A549 (cell line): ENCODE results near the gene CCDC116.

ENCODE experiments used
- BHLHE40 ChIP-seq: IDR thresholded peaks from 2 replicates; pipeline ENCODE4 v1.6.1; 2012; ENCODE audit warnings: low read depth, low read length, inconsistent platforms
- CHD2 ChIP-seq: fragments of 150-350 bp; IDR thresholded peaks from 2 replicates; pipeline ENCODE4 v1.6.1; 2014; ENCODE audit warnings: low read length; ENCODE audit not compliant: partially characterized antibody
- CHD4 ChIP-seq: fragments of 200-600 bp; sonication (generic); IDR thresholded peaks from 2 replicates; pipeline ENCODE4 v1.6.1; 2016; ENCODE audit warnings: antibody characterized with exemption, mild to moderate bottlenecking, borderline replicate concordance
- EHF ChIP-seq: fragments of 250-450 bp; sonication (Bioruptor Pico); IDR thresholded peaks from 2 replicates; pipeline ENCODE4 v1.5.0; 2020; ENCODE audit warnings: mild to moderate bottlenecking
- EP300 ChIP-seq, 2 experiments: fragments of >200 bp; sonication (Bioruptor Twin); formaldehyde crosslinking; IDR thresholded peaks; 2 replicates in 1 of 2; 3 replicates in 1 of 2; pipeline ENCODE4 v1.6.1; 2016 to 2017
- JUNB ChIP-seq: fragments of >200 bp; sonication (Bioruptor Twin); formaldehyde crosslinking; IDR thresholded peaks from 2 replicates; pipeline ENCODE4 v1.6.1; 2016
- POLR2A ChIP-seq: IDR thresholded peaks from 2 replicates; pipeline ENCODE4 v1.6.1; 2012; ENCODE audit warnings: mild to moderate bottlenecking, low read length
- POLR2AphosphoS2 ChIP-seq: conservative IDR thresholded peaks from 2 replicates; pipeline ENCODE4 v1.6.1; 2012; ENCODE audit warnings: low read length, improper control_type of control experiment, inconsistent platforms
- RAD21 ChIP-seq, 2 experiments: fragments of >200 bp in 1 of 2; sonication (Bioruptor Twin) in 1 of 2; formaldehyde crosslinking in 1 of 2; IDR thresholded peaks in 1 of 2; conservative IDR thresholded peaks in 1 of 2; 2 replicates in 1 of 2; 3 replicates in 1 of 2; pipeline ENCODE4 v1.6.1; 2012 to 2018; ENCODE audit warnings: inconsistent platforms in 1 of 2
- RCOR1 ChIP-seq: fragments of 150-350 bp; IDR thresholded peaks from 2 replicates; pipeline ENCODE4 v1.6.1; 2014; ENCODE audit warnings: antibody characterized with exemption, low read length, low read depth
- RFX5 ChIP-seq: fragments of 450-650 bp; IDR thresholded peaks from 2 replicates; pipeline ENCODE4 v1.7.1; 2014; ENCODE audit warnings: antibody characterized with exemption, mild to moderate bottlenecking, moderate library complexity
- USF2 ChIP-seq: fragments of 450-650 bp; IDR thresholded peaks from 2 replicates; pipeline ENCODE4 v1.6.1; 2014; ENCODE audit warnings: antibody characterized with exemption
- TF ChIP-seq, protein P1 (sequence below): fragments of >200 bp; sonication (Bioruptor Twin); formaldehyde crosslinking; IDR thresholded peaks from 3 replicates; pipeline ENCODE4 v1.5.1; 2016
- TF ChIP-seq, protein P2 (sequence below): IDR thresholded peaks from 2 replicates; pipeline ENCODE4 v1.6.1; 2012

DNA sequence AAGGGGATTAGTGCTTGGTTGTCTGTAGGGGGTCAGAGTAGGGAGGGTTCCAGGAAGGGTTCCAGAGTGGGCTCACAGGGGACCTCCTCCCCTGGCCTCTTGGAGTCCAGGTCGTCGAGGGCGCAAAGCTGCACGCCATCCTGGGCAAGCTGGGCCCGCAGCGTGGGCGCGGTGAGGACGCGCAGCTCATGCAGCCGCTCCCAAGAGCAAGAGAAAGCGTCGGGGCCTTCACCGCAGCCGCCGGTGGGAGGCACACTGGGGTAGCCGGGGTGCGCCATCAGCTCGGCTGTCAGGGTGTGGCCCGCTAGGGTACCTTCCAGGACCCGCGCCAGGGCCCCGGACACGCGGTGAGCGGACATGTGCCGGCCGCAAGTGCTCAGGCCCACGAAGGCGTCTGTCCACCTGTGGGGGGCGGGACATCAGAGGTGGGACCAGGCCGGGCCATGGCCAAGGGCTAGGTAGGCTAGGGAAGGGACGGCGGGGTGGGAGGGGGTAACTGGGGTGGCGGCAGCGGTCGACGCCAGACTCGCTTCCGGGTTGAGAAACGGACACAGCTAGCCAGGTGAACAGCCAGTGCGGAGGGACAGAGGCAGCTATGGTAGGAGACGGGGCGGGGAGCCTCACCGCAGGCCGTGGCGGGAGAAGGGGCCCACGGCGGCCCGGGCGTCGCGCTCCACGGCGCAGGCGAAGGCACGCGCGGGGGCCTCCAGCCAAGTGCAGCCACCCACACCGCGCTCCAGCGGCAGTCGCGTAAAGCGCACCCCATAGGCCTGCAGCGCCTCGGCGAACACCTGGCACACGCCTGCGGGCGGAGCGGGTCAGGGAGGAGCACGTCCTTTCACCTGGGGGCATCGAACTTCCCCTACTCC is 3.9 kb upstream of the CCDC116 start:
- TF ChIP-seq, protein P1, sequence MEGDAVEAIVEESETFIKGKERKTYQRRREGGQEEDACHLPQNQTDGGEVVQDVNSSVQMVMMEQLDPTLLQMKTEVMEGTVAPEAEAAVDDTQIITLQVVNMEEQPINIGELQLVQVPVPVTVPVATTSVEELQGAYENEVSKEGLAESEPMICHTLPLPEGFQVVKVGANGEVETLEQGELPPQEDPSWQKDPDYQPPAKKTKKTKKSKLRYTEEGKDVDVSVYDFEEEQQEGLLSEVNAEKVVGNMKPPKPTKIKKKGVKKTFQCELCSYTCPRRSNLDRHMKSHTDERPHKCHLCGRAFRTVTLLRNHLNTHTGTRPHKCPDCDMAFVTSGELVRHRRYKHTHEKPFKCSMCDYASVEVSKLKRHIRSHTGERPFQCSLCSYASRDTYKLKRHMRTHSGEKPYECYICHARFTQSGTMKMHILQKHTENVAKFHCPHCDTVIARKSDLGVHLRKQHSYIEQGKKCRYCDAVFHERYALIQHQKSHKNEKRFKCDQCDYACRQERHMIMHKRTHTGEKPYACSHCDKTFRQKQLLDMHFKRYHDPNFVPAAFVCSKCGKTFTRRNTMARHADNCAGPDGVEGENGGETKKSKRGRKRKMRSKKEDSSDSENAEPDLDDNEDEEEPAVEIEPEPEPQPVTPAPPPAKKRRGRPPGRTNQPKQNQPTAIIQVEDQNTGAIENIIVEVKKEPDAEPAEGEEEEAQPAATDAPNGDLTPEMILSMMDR: no peak
- TF ChIP-seq EP300 (IDR thresholded peaks at IDR 0.05) (no peak), POLR2AphosphoS2 (no peak), EHF (no peak), RFX5 (no peak), BHLHE40 (no peak), RCOR1 (no peak), RAD21 (conservative IDR thresholded peaks at IDR 0.05 in 1 of 2, IDR thresholded peaks at IDR 0.05 in 1 of 2) (no peak), USF2 (no peak), POLR2A (no peak), JUNB (no peak), CHD2 (no peak), CHD4 (no peak)
- TF ChIP-seq, protein P2, sequence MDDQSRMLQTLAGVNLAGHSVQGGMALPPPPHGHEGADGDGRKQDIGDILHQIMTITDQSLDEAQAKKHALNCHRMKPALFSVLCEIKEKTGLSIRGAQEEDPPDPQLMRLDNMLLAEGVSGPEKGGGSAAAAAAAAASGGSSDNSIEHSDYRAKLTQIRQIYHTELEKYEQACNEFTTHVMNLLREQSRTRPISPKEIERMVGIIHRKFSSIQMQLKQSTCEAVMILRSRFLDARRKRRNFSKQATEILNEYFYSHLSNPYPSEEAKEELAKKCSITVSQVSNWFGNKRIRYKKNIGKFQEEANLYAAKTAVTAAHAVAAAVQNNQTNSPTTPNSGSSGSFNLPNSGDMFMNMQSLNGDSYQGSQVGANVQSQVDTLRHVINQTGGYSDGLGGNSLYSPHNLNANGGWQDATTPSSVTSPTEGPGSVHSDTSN: no peak
